PC-3 (cell line): ENCODE data around the gene RMDN2.

ENCODE experiments used
- CTCF ChIP-seq: fragments of 300-600 bp; sonication (generic); conservative IDR thresholded peaks from 2 replicates; pipeline ENCODE4 v1.5.1; 2017; ENCODE audit warnings: antibody characterized with exemption, low read depth, mild to moderate bottlenecking, low read length
- EZH2 ChIP-seq: fragments of 300-600 bp; sonication (generic); IDR thresholded peaks from one replicate; pipeline ENCODE4 v1.6.1; 2017; ENCODE audit warnings: antibody characterized with exemption, mild to moderate bottlenecking, low read length; ENCODE audit not compliant: unreplicated experiment
- EZH2phosphoT487 ChIP-seq: fragments of 300-600 bp; sonication (generic); IDR thresholded peaks from 2 replicates; pipeline ENCODE4 v1.6.1; 2018; ENCODE audit warnings: mild to moderate bottlenecking, antibody characterized with exemption, low read length, borderline replicate concordance

GRCh38 chr2:37898448-37898847 lies 26.6 kb upstream of the RMDN2 start:
- no peak for TF ChIP-seq CTCF
- TF ChIP-seq EZH2phosphoT487 = no peak
- TF ChIP-seq EZH2 = no peak
